Gastroesophageal sphincter (tissue), 4 donors: ENCODE measurements around the gene KCNN2. TPM values are rescaled to one million over a fixed set of nuclear protein-coding genes. Genes with fewer than 3 reads are reported as not detected.

Source experiments
- ATAC-seq: fragments of 150-250 bp; one replicate; pipeline ENCODE4 v1.9.1; 2016; ENCODE audit warnings: mild to moderate bottlenecking, moderate library complexity
- H3K27ac ChIP-seq, 4 donors: fragments of 200-600 bp; sonication (generic) in 3 of 4; 1 replicate in 3 of 4; 2 replicates in 1 of 4; pipeline ENCODE4 v1.5.1; 2016 to 2019
- H3K27me3 ChIP-seq: fragments of 200-600 bp; sonication (generic); one replicate; pipeline ENCODE4 v1.5.1; 2019
- H3K36me3 ChIP-seq, 2 donors: fragments of 200-600 bp; sonication (generic); one replicate each; pipeline ENCODE4 v1.5.1; 2019; ENCODE audit warnings: control low read depth in 1 of 2
- H3K4me1 ChIP-seq, 3 donors: fragments of 200-600 bp; sonication (generic); 1 replicate in 2 of 3; 2 replicates in 1 of 3; pipeline ENCODE4 v1.5.1; 2016 to 2019; ENCODE audit warnings: control low read depth in 2 of 3
- H3K4me3 ChIP-seq, 2 donors: fragments of 200-600 bp; sonication (generic); one replicate each; pipeline ENCODE4 v1.5.1; 2019; ENCODE audit warnings: mild to moderate bottlenecking in 1 of 2, moderate library complexity in 1 of 2
- H3K9me3 ChIP-seq, 3 donors: fragments of 200-600 bp; sonication (generic); one replicate each; pipeline ENCODE4 v1.5.1; 2017 to 2019; ENCODE audit warnings: control low read depth in 2 of 3
- CTCF ChIP-seq, 4 experiments: fragments of 200-600 bp in 2 of 4; fragments of 450-650 bp in 2 of 4; sonication (generic) in 1 of 4; IDR thresholded peaks; one replicate each; pipeline ENCODE4 v1.5.1; 2017 to 2019; ENCODE audit warnings: antibody characterized with exemption in 4 of 4, mild to moderate bottlenecking in 2 of 4, moderate library complexity in 2 of 4
- EP300 ChIP-seq: sonication (generic); formaldehyde crosslinking; IDR thresholded peaks from one replicate; pipeline ENCODE4 v1.6.1; 2017; ENCODE audit warnings: antibody characterized with exemption, mild to moderate bottlenecking
- POLR2A ChIP-seq, 2 donors: fragments of 450-650 bp; IDR thresholded peaks; one replicate each; pipeline ENCODE4 v1.6.1; 2017; ENCODE audit warnings: antibody characterized with exemption in 2 of 2, mild to moderate bottlenecking in 2 of 2, moderate library complexity in 1 of 2
- POLR2AphosphoS5 ChIP-seq: sonication (generic); formaldehyde crosslinking; IDR thresholded peaks from one replicate; pipeline ENCODE4 v1.6.1; 2017; ENCODE audit warnings: antibody characterized with exemption
- WGBS, 2 donors: methylation state at CpG; one replicate each; pipeline ENCODE4 v1.1.5; 2018; ENCODE audit warnings: low coverage in 1 of 2; 5-methylcytosine and 5-hydroxymethylcytosine counted together
- total RNA-seq, 4 donors: library from RNA; depleted of rRNA; stranded (reverse); fragments of >200 nt; gene quantifications; one replicate each; pipeline ENCODE4 v1.1.0, GENCODE V29; 2016

Gene KCNN2
- total RNA-seq, 4 donors from 2014 or later: 2.8 to 7.8 (median 3.5) TPM

GRCh38 chr5:114339108-114339507 lies 22.8 kb upstream of the KCNN2 start:
- peaks cover 0 to 13% (median 0%) of the 10 kb centered on the region in 3 donors for H3K9me3 ChIP-seq
- no peaks in the 10 kb centered on the region for H3K4me1 ChIP-seq
- no peak for ATAC-seq
- no peaks in the 10 kb centered on the region for H3K27me3 ChIP-seq
- no peak for TF ChIP-seq CTCF (IDR thresholded peaks at IDR 0.05)
- TF ChIP-seq POLR2AphosphoS5: no peak
- no peak for TF ChIP-seq POLR2A (IDR thresholded peaks at IDR 0.05)
- TF ChIP-seq EP300: no peak
- WGBS, 2 donors: 55% methylated on average over 1 of the region's 3 CpGs; no CpG with 5 or more reads in 1 of the 2 donors
- no peak overlapping the region for H3K4me3 ChIP-seq
- H3K27ac ChIP-seq: no peak overlapping the region
- no peaks in the 10 kb centered on the region for H3K36me3 ChIP-seq

GRCh38 chr5:114346181-114346580 lies 15.7 kb upstream of the KCNN2 start:
- no peaks in the 10 kb centered on the region for H3K4me1 ChIP-seq
- H3K4me3 ChIP-seq: no peak overlapping the region
- ATAC-seq: no peak
- 88 to 92% methylated on average over 4 of the region's 4 CpGs for WGBS, 2 donors
- no peak overlapping the region for H3K27ac ChIP-seq
- no peaks in the 10 kb centered on the region for H3K36me3 ChIP-seq
- no peaks in the 10 kb centered on the region for H3K9me3 ChIP-seq
- no peaks in the 10 kb centered on the region for H3K27me3 ChIP-seq
- TF ChIP-seq CTCF (IDR thresholded peaks at IDR 0.05) (no peak), EP300 (no peak), POLR2A (IDR thresholded peaks at IDR 0.05) (no peak), POLR2AphosphoS5 (no peak)

- H3K27me3 ChIP-seq: peaks cover 3% of the 10 kb centered on the region
- ATAC-seq: no peak
- no peaks in the 10 kb centered on the region for H3K9me3 ChIP-seq
- no peak overlapping the region for H3K4me3 ChIP-seq
- WGBS, 2 donors: 57% methylated on average over 5 of the region's 5 CpGs
- no peaks in the 10 kb centered on the region for H3K4me1 ChIP-seq
- no peak overlapping the region for H3K27ac ChIP-seq
- H3K36me3 ChIP-seq: no peaks in the 10 kb centered on the region
- TF ChIP-seq EP300 (no peak), CTCF (IDR thresholded peaks at IDR 0.05) (no peak), POLR2AphosphoS5 (no peak), POLR2A (IDR thresholded peaks at IDR 0.05) (no peak)
These were observed 6.6 kb upstream of the KCNN2 start for GRCh38 chr5:114355086-114355830.

- TF ChIP-seq CTCF (IDR thresholded peaks at IDR 0.05) (no peak), POLR2AphosphoS5 (no peak), POLR2A (IDR thresholded peaks at IDR 0.05) (no peak)
- ATAC-seq: no peak
- 79 to 83% methylated on average over 2 of the region's 2 CpGs for WGBS, 2 donors
These were observed 3.5 kb upstream of the KCNN2 start for GRCh38 chr5:114358329-114358728.

GRCh38 chr5:114360357-114360756 lies 1.5 kb upstream of the KCNN2 start:
- H3K27ac ChIP-seq: no peak overlapping the region
- peaks cover 0 to 38% (median 11%) of the 10 kb centered on the region in 3 donors for H3K4me1 ChIP-seq
- no peaks in the 10 kb centered on the region for H3K9me3 ChIP-seq
- peak overlapping the region in 1 of 2 donors; percentile 74 for H3K4me3 ChIP-seq
- no peak for ATAC-seq
- TF ChIP-seq EP300: no peak
- no peak for TF ChIP-seq CTCF (IDR thresholded peaks at IDR 0.05)
- no peak for TF ChIP-seq POLR2A (IDR thresholded peaks at IDR 0.05)
- no peak for TF ChIP-seq POLR2AphosphoS5
- WGBS, 2 donors: 21 to 30% methylated on average over 5 of the region's 5 CpGs
- peaks cover 39% of the 10 kb centered on the region for H3K27me3 ChIP-seq
- no peaks in the 10 kb centered on the region for H3K36me3 ChIP-seq

More at GRCh38 chr5:114358329-114358728, 3.5 kb upstream of the KCNN2 start:
- H3K27ac ChIP-seq: no peak overlapping the region
- no peaks in the 10 kb centered on the region for H3K9me3 ChIP-seq
- H3K4me1 ChIP-seq: peaks cover 0 to 30% (median 11%) of the 10 kb centered on the region in 3 donors
- H3K27me3 ChIP-seq: peaks cover 30% of the 10 kb centered on the region
- no peak overlapping the region for H3K4me3 ChIP-seq
- H3K36me3 ChIP-seq: no peaks in the 10 kb centered on the region
